HepG2 (cell line): ENCODE measurements around the gene ZNF513. TPM values are rescaled to one million over a fixed set of nuclear protein-coding genes. Genes with fewer than 3 reads are reported as not detected.
A peak's percentile ranks its signal among the peaks of the same experiment; 100 is the strongest.

Experiments
- AFF4 ChIP-seq: sonication (generic); formaldehyde crosslinking; IDR thresholded peaks from 2 replicates; pipeline ENCODE4 v1.4.0; 2020; ENCODE audit warnings: missing genetic modification reagents
- FOXK1 ChIP-seq: sonication (generic); formaldehyde crosslinking; IDR thresholded peaks from 2 replicates; pipeline ENCODE4 v1.4.0; 2020; ENCODE audit warnings: low read depth, missing genetic modification reagents, borderline replicate concordance
- HHEX ChIP-seq: IDR thresholded peaks from 2 replicates; pipeline ENCODE4 v1.6.1; 2016; ENCODE audit warnings: control low read depth
- HNRNPH1 ChIP-seq: fragments of 200-400 bp; formaldehyde crosslinking; optimal IDR thresholded peaks from 2 replicates; pipeline ENCODE3; 2017; ENCODE audit warnings: mild to moderate bottlenecking, low read depth, low read length
- PHF20 ChIP-seq: sonication (generic); formaldehyde crosslinking; IDR thresholded peaks from 2 replicates; pipeline ENCODE4 v1.5.0; 2020; ENCODE audit warnings: mild to moderate bottlenecking, missing genetic modification reagents
- SRF ChIP-seq: IDR thresholded peaks from 2 replicates; pipeline ENCODE4 v1.6.1; 2011; ENCODE audit warnings: mild to moderate bottlenecking, low read depth, low read length, moderate library complexity
- ZNF260 ChIP-seq: sonication (generic); formaldehyde crosslinking; IDR thresholded peaks from 2 replicates; pipeline ENCODE4 v1.4.0; 2020; ENCODE audit warnings: missing genetic modification reagents, low read depth, mild to moderate bottlenecking, borderline replicate concordance
- ZNF317 ChIP-seq: sonication (generic); formaldehyde crosslinking; IDR thresholded peaks from 2 replicates; pipeline ENCODE4 v1.5.0; 2020; ENCODE audit warnings: mild to moderate bottlenecking, missing genetic modification reagents
- ZNF337 ChIP-seq: sonication (generic); formaldehyde crosslinking; IDR thresholded peaks from 2 replicates; pipeline ENCODE4 v1.5.1; 2020; ENCODE audit warnings: missing genetic modification reagents, low read depth, mild to moderate bottlenecking, borderline replicate concordance
- ZNF33A ChIP-seq: sonication (generic); formaldehyde crosslinking; IDR thresholded peaks from 2 replicates; pipeline ENCODE4 v1.5.1; 2020; ENCODE audit warnings: missing genetic modification reagents, mild to moderate bottlenecking, moderate library complexity, borderline replicate concordance
- ZNF530 ChIP-seq: sonication (generic); formaldehyde crosslinking; IDR thresholded peaks from 2 replicates; pipeline ENCODE4 v1.5.0; 2020; ENCODE audit warnings: low read depth, mild to moderate bottlenecking, missing genetic modification reagents
- ZNF674 ChIP-seq: sonication (generic); formaldehyde crosslinking; IDR thresholded peaks from 2 replicates; pipeline ENCODE4 v1.5.0; 2020; ENCODE audit warnings: low read depth, mild to moderate bottlenecking, missing genetic modification reagents
- ZSCAN12 ChIP-seq: sonication (generic); formaldehyde crosslinking; IDR thresholded peaks from 2 replicates; pipeline ENCODE4 v1.9.0; 2021; ENCODE audit warnings: mild to moderate bottlenecking, missing genetic modification reagents
- ZSCAN31 ChIP-seq: sonication (generic); formaldehyde crosslinking; IDR thresholded peaks from 2 replicates; pipeline ENCODE4 v1.5.0; 2020; ENCODE audit warnings: low read depth, mild to moderate bottlenecking, missing genetic modification reagents
- polyA plus RNA-seq, 8 experiments: library from polyadenylated mRNA; depleted of rRNA in 3 of 8; stranded (reverse) in 7 of 8; unstranded in 1 of 8; fragments of >200 nt; fragmentation: Illumina TruSeq in 4 of 8; extraction: Trizol in 4 of 8; gene quantifications; 2 replicates each; pipeline versions ENCODE4 v1.2.1 to v1.2.3, GENCODE V29; 2011 to 2016; ENCODE audit warnings: low read depth in 4 of 8, missing spikeins in 1 of 8, mixed read lengths in 1 of 8; ENCODE audit not compliant: insufficient read depth in 1 of 8
- total RNA-seq, 5 experiments: library from RNA; depleted of rRNA; stranded (reverse); fragments of >200 nt; fragmentation: Illumina TruSeq; extraction: Trizol; gene quantifications; 2 replicates each; pipeline ENCODE4 v1.2.3, GENCODE V29; 2016; ENCODE audit warnings: low read depth in 1 of 5
- TF ChIP-seq, protein P1 (sequence below): sonication (generic); formaldehyde crosslinking; IDR thresholded peaks from 2 replicates; pipeline ENCODE4 v1.4.0; 2020; ENCODE audit warnings: mild to moderate bottlenecking, missing genetic modification reagents, borderline replicate concordance
- TF ChIP-seq, protein P2 (sequence below): sonication (generic); formaldehyde crosslinking; IDR thresholded peaks from 2 replicates; pipeline ENCODE4; 2020; ENCODE audit warnings: missing genetic modification reagents, mild to moderate bottlenecking, borderline replicate concordance

The ZNF513 gene
- total and polyA plus RNA-seq, 2 of the 13 experiments (the other 11 are each of a cell fraction or from before 2014, with no cell fraction given) = 4.9 to 6.3 TPM

DNA sequence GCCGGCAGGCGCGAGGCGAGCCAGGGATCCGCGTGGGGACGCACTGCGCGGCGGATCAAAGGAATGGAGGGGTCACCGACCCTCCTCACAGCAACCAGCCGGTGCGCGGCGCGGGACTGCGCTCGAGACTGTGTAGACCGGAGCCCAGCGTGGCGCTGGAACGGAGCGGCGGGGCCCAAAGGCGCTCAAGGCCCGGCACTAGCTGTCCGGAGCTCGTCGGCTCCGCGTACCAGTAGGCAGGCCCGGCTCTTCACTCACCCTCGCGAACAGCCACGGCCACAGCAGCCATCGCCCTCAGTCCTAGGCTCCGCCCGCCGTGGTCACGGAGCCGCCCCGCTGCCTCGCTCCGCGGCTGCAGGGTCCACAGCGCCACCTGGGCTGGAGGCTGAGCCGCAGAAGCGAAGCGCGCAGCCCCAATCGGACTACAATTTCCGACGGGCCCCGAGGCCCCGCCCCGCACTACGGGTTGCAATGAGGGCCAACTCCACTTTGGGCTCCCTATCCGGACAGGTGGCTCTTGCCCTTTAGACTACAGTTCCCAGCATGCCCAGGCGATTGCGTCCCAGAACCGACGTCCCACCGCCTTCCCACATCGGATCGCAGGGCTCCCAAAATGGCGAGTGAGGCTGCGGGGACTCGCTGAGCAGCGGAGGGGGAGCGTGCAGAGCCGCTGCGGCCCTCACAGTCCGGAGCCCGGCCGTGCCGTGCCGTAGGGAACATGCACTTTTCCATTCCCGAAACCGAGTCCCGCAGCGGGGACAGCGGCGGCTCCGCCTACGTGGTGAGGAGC is 10.3 kb downstream of the ZNF513 start, which contains the start of the genes EIF2B4 and SNX17 (continued):
- TF ChIP-seq AFF4 (CRISPR knock-in tag) (peak; percentile 35; the same call in 1 of the 2 replicates), ZNF530 (CRISPR knock-in tag) (no peak), ZNF317 (CRISPR knock-in tag) (peak; percentile 88), HNRNPH1 (peak; percentile 68), HHEX (peak; percentile 20; the same call in 1 of the 2 replicates), ZNF33A (0 out of 2 replicates have a peak, but pooled peaks have one; percentile 14), ZSCAN31 (peak; percentile 98; the same call in 1 of the 2 replicates), ZNF674 (CRISPR knock-in tag) (0 out of 2 replicates have a peak, but pooled peaks have one; percentile 76), FOXK1 (CRISPR knock-in tag) (peak; percentile 93), PHF20 (CRISPR knock-in tag) (peak; percentile 84), ZSCAN12 (peak; percentile 9; the same call in 1 of the 2 replicates), SRF (peak; percentile 84), ZNF337 (peak; percentile 88), ZNF260 (CRISPR knock-in tag) (peak; percentile 56; the same call in 1 of the 2 replicates)
- TF ChIP-seq, protein P1, sequence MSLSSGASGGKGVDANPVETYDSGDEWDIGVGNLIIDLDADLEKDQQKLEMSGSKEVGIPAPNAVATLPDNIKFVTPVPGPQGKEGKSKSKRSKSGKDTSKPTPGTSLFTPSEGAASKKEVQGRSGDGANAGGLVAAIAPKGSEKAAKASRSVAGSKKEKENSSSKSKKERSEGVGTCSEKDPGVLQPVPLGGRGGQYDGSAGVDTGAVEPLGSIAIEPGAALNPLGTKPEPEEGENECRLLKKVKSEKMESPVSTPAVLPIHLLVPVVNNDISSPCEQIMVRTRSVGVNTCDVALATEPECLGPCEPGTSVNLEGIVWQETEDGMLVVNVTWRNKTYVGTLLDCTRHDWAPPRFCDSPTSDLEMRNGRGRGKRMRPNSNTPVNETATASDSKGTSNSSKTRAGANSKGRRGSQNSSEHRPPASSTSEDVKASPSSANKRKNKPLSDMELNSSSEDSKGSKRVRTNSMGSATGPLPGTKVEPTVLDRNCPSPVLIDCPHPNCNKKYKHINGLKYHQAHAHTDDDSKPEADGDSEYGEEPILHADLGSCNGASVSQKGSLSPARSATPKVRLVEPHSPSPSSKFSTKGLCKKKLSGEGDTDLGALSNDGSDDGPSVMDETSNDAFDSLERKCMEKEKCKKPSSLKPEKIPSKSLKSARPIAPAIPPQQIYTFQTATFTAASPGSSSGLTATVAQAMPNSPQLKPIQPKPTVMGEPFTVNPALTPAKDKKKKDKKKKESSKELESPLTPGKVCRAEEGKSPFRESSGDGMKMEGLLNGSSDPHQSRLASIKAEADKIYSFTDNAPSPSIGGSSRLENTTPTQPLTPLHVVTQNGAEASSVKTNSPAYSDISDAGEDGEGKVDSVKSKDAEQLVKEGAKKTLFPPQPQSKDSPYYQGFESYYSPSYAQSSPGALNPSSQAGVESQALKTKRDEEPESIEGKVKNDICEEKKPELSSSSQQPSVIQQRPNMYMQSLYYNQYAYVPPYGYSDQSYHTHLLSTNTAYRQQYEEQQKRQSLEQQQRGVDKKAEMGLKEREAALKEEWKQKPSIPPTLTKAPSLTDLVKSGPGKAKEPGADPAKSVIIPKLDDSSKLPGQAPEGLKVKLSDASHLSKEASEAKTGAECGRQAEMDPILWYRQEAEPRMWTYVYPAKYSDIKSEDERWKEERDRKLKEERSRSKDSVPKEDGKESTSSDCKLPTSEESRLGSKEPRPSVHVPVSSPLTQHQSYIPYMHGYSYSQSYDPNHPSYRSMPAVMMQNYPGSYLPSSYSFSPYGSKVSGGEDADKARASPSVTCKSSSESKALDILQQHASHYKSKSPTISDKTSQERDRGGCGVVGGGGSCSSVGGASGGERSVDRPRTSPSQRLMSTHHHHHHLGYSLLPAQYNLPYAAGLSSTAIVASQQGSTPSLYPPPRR = peak; percentile 53
- TF ChIP-seq, protein P2, sequence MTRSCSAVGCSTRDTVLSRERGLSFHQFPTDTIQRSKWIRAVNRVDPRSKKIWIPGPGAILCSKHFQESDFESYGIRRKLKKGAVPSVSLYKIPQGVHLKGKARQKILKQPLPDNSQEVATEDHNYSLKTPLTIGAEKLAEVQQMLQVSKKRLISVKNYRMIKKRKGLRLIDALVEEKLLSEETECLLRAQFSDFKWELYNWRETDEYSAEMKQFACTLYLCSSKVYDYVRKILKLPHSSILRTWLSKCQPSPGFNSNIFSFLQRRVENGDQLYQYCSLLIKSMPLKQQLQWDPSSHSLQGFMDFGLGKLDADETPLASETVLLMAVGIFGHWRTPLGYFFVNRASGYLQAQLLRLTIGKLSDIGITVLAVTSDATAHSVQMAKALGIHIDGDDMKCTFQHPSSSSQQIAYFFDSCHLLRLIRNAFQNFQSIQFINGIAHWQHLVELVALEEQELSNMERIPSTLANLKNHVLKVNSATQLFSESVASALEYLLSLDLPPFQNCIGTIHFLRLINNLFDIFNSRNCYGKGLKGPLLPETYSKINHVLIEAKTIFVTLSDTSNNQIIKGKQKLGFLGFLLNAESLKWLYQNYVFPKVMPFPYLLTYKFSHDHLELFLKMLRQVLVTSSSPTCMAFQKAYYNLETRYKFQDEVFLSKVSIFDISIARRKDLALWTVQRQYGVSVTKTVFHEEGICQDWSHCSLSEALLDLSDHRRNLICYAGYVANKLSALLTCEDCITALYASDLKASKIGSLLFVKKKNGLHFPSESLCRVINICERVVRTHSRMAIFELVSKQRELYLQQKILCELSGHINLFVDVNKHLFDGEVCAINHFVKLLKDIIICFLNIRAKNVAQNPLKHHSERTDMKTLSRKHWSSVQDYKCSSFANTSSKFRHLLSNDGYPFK = peak; percentile 98
